Panc1 (cell line): ENCODE measurements around the gene ECI2. TPM values are rescaled to one million over a fixed set of nuclear protein-coding genes. Genes with fewer than 3 reads are reported as not detected.

Experiments
- ATAC-seq: fragments of 200-7000 bp; cut with Tn5 transposase; 2 replicates; pipeline ENCODE4 v1.9.1; 2020; ENCODE audit warnings: mild to moderate bottlenecking, moderate library complexity
- BruUV-seq: library from RNA; stranded (reverse); fragments of 400-500 nt; replicated peaks from 2 replicates; lab custom pipeline; 2021; lab: Mats Ljungman, UMichigan
- CTCF ChIA-PET: fragments of 300-600 bp; sonication (Branson Sonifier 250); formaldehyde crosslinking; loops from one replicate; lab custom pipeline; 2022; ENCODE audit warnings: antibody characterized with exemption; lab: Charles Lee
- POLR2A ChIA-PET: fragments of 300-600 bp; sonication (Branson Sonifier 250); formaldehyde crosslinking; loops from one replicate; lab custom pipeline; 2022; ENCODE audit warnings: antibody characterized with exemption; lab: Charles Lee
- DNase-seq: peaks from one replicate; pipeline ENCODE4 v3.0.0-alpha.2; 2010; ENCODE audit warnings: low read depth, low spot score
- H3K27ac ChIP-seq: 2 replicates; pipeline ENCODE4 v1.5.1; 2011; ENCODE audit warnings: mild to moderate bottlenecking, low read length, inconsistent platforms
- H3K27me3 ChIP-seq: fragments of 200-500 bp; sonication (Bioruptor generic); 2 replicates; pipeline ENCODE4 v1.6.0; 2014; ENCODE audit warnings: low read length, inconsistent platforms; ENCODE audit not compliant: control insufficient read depth, insufficient read depth
- H3K36me3 ChIP-seq: fragments of 200-500 bp; sonication (Bioruptor generic); 2 replicates; pipeline ENCODE4 v1.5.1; 2014; ENCODE audit warnings: inconsistent platforms, mild to moderate bottlenecking, low read length, moderate library complexity; ENCODE audit not compliant: control insufficient read depth, insufficient read depth
- H3K4me1 ChIP-seq: 2 replicates; pipeline ENCODE4 v1.5.1; 2011; ENCODE audit warnings: inconsistent platforms, mild to moderate bottlenecking, low read length, moderate library complexity; ENCODE audit not compliant: control insufficient read depth, insufficient read depth
- H3K4me3 ChIP-seq, 2 experiments: 2 replicates each; pipeline ENCODE4 v1.5.1; 2011 to 2012; ENCODE audit warnings: low read depth in 2 of 2, low read length in 2 of 2, mild to moderate bottlenecking in 2 of 2, inconsistent platforms in 1 of 2, moderate library complexity in 1 of 2
- H3K9me3 ChIP-seq: fragments of 200-500 bp; sonication (Bioruptor generic); 2 replicates; pipeline ENCODE4 v1.5.1; 2014; ENCODE audit warnings: low read depth, mild to moderate bottlenecking, inconsistent platforms, low read length, moderate library complexity; ENCODE audit not compliant: control insufficient read depth, insufficient read depth
- CTCF ChIP-seq: fragments of 450-650 bp; IDR thresholded peaks from 2 replicates; pipeline ENCODE4 v1.5.1; 2017; ENCODE audit warnings: mild to moderate bottlenecking
- POLR2AphosphoS5 ChIP-seq: IDR thresholded peaks from 2 replicates; pipeline ENCODE4 v1.6.1; 2012; ENCODE audit warnings: mild to moderate bottlenecking, low read depth, low read length, moderate library complexity
- REST ChIP-seq, 2 experiments: IDR thresholded peaks; 2 replicates each; pipeline ENCODE4 v1.6.1; 2011 to 2012; ENCODE audit warnings: low read depth in 2 of 2, control low read depth in 1 of 2, low read length in 1 of 2, mild to moderate bottlenecking in 1 of 2, moderate library complexity in 1 of 2; ENCODE audit not compliant: insufficient read depth in 1 of 2
- SIN3A ChIP-seq: IDR thresholded peaks from 2 replicates; pipeline ENCODE4 v1.6.1; 2012; ENCODE audit warnings: low read depth, mild to moderate bottlenecking, low read length, moderate library complexity, borderline replicate concordance; ENCODE audit not compliant: insufficient read depth
- TCF7L2 ChIP-seq: IDR thresholded peaks from 2 replicates; pipeline ENCODE4 v1.6.1; 2011; ENCODE audit warnings: mild to moderate bottlenecking, low read depth, low read length, inconsistent platforms
- in situ Hi-C: cut with HindIII; loops from 2 replicates; pipeline ENCODE4 v1.10.0; 2016; ENCODE audit warnings: low sequenced_read_pairs, low pct_unique_long_range_greater_than_20kb
- intact Hi-C: fragments of 100-400 bp; cut with micrococcal nuclease; formaldehyde crosslinking; loops from one replicate; pipeline ENCODE4 v1.10.0; 2022; ENCODE audit not compliant: unreplicated experiment
- total RNA-seq: library from RNA; stranded (reverse); gene quantifications from one replicate; pipeline ENCODE4 v1.2.1, GENCODE V29; 2021; ENCODE audit not compliant: unreplicated experiment

The ECI2 gene
- total RNA-seq, 1 experiment from 2014 or later, result 34.5 TPM

GRCh38 chr6:4133941-4134838 lies 1.2 kb downstream of the ECI2 start:
- Histone ChIP-seq H3K36me3 (no peaks in the 10 kb centered on the region; the same call in 1 of the 2 replicates), H3K4me3 (peak overlapping the region; percentile 58 to 86), H3K9me3 (no peaks in the 10 kb centered on the region), H3K27ac (peak overlapping the region; percentile 85), H3K4me1 (peaks cover 6% of the 10 kb centered on the region; the same call in 1 of the 2 replicates), H3K27me3 (no peaks in the 10 kb centered on the region)
- in situ Hi-C loops, result no loop called here
- TF ChIP-seq SIN3A (no peak), REST (IDR thresholded peaks at IDR 0.05; ENCODE audit: insufficient read depth in 1 of 2, low read depth in 2 of 2, low read length in 1 of 2) (no peak), CTCF (no peak), TCF7L2 (no peak), POLR2AphosphoS5 (no peak)
- BruUV-seq, result TSS peak; percentile 66
- CTCF ChIA-PET, result no interaction called here
- ATAC-seq (no peak), DNase-seq (no peak)
- intact Hi-C loops, result no loop called here
- POLR2A ChIA-PET, result no interaction called here

- H3K9me3 ChIP-seq, result no peaks in the 10 kb centered on the region
- peaks cover 5% of the 10 kb centered on the region for H3K36me3 ChIP-seq
- in situ Hi-C loops, result no loop called here
- no peak overlapping the region for H3K27ac ChIP-seq
- TF ChIP-seq SIN3A (no peak), REST (IDR thresholded peaks at IDR 0.05; ENCODE audit: insufficient read depth in 1 of 2, low read depth in 2 of 2, low read length in 1 of 2) (no peak), CTCF (no peak), TCF7L2 (no peak), POLR2AphosphoS5 (no peak)
- ATAC-seq (no peak), DNase-seq (no peak)
- BruUV-seq, result no TSS peak
- CTCF ChIA-PET, result no interaction called here
- H3K27me3 ChIP-seq, result no peaks in the 10 kb centered on the region
- no peaks in the 10 kb centered on the region for H3K4me1 ChIP-seq
- POLR2A ChIA-PET, result no interaction called here
- intact Hi-C loops, result no loop called here
- no peak overlapping the region for H3K4me3 ChIP-seq
Observed at GRCh38 chr6:4130357-4130987, 4.9 kb downstream of the ECI2 start.
